Left forelimb (tissue), 1 donor: ENCODE results near the gene HLA-G.

Source experiments
- DNase-seq: peaks from one replicate; pipeline ENCODE4 v3.0.0-alpha.2; 2018; ENCODE audit warnings: low spot score

Gene HLA-G

GRCh38 chr6:29816030-29816429 lies 11.6 kb upstream of the HLA-G start:
- DNase-seq, result no peak

- no peak for DNase-seq
Observed at GRCh38 chr6:29818892-29819291, 8.7 kb upstream of the HLA-G start.

DNA sequence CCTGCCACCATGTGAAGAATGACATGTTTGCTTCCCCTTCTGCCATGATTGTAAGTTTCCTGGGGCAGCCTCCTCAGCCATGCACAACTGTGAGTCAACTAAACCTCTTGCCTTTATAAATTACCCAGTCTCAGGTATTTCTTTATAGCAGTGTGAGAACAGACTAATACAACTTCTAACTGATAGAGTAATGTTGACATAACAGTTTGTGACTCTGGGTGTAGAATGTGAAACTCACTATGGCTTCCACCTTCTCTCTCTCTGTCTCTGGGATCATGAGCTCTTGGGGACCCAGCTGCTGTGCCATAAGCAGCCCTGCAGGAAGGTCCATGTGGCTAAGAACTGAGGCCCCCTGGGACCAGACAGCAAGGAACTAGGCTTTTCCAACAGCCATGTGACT lies 3.5 kb upstream of the HLA-G start:
- no peak for DNase-seq

DNA sequence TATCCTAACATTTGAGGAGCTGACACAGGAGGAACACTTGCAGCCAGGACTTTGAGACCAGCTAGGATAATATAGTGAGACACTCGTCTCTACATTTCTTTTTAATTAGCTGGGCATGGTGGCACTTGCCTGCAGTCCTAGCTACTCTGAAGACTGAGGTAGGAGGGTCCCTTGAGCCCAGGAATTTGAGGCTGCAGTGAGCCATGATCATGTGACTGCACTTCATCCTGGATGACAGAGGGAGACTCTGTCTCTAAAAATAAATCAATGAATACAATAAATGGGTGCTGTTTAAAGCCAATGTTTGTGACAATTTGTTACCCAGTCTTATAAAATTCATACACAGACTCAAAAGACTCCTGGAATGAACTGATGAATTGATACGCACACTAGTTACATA lies 1.8 kb upstream of the HLA-G start:
- no peak for DNase-seq

- no peak for DNase-seq
Observed at GRCh38 chr6:29826271-29826670, 1.4 kb upstream of the HLA-G start.

DNA sequence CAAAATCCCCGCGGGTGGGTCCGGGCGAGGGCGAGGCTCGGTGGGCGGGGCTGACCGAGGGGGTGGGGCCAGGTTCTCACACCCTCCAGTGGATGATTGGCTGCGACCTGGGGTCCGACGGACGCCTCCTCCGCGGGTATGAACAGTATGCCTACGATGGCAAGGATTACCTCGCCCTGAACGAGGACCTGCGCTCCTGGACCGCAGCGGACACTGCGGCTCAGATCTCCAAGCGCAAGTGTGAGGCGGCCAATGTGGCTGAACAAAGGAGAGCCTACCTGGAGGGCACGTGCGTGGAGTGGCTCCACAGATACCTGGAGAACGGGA lies 809 bp downstream of the HLA-G start:
- no peak for DNase-seq

DNA sequence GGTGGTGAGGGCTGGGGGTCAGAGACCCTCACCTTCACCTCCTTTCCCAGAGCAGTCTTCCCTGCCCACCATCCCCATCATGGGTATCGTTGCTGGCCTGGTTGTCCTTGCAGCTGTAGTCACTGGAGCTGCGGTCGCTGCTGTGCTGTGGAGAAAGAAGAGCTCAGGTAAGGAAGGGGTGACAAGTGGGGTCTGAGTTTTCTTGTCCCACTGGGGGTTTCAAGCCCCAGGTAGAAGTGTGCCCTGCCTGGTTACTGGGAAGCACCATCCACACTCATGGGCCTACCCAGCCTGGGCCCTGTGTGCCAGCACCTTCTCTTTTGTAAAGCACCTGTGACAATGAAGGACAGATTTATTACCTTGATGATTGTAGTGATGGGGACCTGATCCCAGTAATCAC lies 2.1 kb downstream of the HLA-G start:
- DNase-seq, result no peak

GRCh38 chr6:29830409-29830808 lies 2.8 kb downstream of the HLA-G start:
- no peak for DNase-seq

DNA sequence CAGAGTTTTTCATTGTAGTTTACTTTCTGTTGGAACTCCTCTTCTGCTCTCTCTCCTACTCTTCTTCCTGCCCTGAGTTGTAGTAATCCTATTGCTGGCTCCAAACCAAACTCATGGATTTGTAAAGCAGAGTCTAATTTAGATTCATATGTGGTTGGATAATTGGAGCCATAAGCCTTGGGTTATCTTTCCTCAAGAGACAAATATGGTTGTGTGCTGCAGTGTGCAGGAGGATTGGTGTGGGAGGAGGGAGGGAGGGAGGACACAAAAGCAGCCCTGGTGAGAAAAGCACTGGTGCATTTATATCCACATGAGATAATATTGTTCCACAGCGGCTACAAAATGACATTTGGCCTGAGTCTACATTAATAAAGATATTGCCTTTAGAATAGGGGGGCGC lies 4.2 kb downstream of the HLA-G start:
- no peak for DNase-seq

DNA sequence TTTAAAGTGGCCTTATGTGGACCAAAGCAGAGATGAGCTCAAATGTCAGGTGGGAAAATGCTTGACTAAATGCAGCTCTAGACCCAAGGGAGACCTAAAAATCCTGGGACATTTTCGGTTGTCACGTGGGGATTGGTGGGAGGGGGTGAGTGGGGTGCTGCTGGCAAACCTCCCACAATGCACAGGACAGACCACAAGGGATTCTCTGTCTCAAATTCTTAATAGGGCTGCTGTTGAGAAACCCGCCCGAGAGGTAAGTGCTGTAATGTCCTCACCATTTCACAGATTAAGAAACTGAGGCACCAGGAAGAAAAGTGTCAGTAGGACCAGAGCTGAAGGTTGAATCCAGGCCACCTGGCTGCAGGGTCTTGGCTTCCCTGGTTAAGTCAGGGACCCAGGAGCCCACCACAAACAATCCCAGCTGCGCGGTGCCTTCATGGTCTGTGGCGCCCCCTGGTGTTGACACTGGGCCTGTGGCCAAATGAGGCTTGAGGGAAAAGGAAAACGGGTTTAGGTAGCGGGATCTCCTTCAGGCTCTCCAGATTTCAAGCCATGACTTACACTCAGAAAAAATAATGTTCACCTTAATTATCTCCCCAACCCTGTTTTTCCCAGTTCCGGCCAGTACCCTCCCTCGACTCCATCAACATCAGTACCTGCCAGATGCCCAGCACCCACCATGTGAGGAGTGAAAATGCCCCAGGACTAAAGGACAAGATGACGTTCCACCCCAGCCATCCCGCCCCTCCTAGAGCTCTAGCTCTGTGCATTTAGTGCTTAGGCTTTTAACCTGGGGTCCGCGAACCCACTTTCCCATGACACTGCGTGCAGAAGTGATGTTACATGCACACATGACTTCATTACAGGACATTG lies 7.2 kb downstream of the HLA-G start:
- DNase-seq, result no peak

DNA sequence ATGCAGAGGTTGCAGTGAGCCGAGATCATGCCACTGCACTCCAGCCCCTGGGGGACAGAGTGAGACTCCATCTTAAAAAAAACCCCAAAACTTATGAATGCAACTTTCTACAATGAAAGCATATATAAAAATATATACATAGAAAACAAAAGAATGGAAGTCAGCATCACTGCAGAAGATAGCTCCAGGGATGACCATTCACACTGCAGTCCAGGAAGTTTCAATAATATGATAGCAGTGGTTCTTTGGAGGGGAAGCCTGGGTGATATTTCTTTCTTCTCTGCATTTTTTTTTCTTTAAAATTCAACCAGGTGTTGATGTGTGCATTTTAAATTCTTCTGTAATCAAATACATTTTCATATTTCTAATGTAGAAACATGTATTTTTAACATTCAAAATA lies 12.3 kb downstream of the HLA-G start:
- no peak for DNase-seq

DNA sequence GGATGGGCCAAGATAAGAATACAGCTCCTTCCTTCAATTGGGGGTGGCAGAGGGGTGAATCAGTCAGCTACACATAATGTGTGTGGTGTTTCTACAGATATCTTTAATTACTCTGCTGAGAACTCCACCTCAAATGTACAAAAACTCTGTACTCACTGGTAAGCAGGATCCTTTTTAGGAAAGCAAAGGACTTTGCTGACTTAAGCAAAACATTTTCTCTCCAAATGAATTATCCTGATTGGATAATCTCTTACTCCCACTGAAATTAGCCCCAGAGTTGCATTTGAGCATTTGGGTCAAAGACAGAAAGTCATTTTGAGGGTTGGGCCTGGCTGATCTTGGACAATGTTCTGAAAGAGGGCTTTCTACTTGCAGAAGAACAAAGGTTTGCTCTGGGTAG lies 13.4 kb downstream of the HLA-G start:
- DNase-seq, result no peak

DNA sequence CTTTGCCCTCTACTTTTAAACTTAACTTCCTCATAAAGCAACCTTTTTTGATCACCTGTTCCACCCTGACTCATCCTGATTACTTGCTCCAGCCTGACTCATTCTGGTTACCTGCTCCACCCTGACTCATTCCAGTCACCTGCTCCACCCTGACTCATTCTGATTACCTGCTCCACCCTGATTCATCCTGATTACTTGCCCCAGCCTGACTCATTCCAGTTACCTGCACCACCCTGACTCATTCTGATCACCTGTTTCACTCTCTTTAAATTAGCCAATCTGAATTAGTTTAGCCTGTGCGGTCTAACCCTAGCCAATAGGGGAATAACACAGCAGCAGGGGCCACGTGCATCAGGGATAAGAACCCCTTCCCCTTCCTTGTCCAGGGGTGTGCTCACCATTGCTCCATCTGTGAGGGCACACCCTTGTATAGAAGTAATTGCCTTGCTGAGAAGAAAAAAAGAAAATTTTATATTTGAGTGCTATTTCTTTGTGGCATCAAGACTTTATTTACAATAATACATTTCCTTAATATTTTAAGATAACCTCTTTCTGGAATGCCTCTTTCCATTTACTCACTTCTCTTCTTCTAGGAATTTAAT lies 17.9 kb downstream of the HLA-G start:
- DNase-seq, result no peak

DNA sequence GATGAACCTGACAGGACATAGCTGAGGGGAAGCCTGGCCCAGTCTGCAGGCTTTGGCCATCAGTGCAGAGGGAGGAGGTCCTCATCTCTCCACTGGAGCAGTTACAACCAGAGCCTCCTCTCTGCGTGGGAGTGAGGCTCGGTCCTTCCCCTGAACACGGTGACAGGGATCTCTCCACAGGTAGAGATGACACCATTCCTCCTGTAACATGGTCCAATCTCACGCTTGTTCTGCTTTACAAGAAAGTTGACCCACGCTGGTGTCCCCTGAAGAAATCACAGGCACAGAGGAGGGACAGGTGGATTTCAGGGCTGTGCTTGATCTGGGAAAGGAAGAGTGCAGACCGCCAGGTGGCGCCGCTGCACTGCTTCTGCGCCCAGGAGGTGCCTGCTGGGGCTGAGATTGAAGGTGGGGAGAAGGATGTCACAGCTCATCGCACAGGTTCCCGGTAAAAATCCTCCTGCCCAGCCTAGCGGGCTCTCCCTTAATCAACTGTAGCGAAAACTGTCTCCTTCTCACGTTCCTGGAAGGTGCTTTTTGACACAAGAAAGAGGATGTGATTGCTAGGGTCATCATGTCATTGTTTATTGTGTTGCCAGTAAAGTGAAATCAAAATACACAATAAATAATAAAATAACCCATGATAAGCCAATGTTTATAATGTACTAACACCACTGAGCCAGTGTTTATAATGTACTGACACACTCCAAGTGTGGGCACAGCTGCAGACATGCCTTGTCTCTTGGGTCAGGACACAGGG lies 20.4 kb downstream of the HLA-G start:
- DNase-seq, result peak; percentile 77

DNA sequence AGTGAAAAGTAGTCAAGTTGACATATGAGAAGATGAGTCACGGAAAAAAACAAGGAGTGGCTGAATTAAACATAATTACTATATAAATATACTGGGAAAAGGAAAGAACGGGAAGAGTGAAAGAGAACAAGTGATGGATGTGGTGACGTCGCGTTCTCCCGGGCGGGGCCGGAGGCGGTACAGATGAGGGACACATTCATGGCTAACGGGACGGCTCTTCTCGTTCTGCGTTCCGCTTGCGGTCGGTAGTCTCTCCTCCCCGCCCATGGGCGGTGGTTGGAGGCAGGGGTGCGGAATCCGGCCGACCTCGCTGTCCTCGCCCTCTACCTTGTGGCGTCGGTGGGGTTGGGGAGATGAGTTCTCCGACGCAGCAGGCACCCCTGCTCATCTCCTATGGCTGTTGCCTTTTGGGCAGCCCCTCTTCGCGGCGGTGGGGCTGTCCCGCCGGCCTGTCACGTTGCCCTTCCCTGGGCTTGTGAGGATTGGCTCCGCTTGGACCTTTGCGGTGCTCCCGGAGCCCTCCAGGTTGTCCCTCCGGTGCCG lies 22.5 kb downstream of the HLA-G start:
- no peak for DNase-seq

GRCh38 chr6:29851190-29851589 lies 23.6 kb downstream of the HLA-G start:
- DNase-seq, result no peak

GRCh38 chr6:29853245-29853644 lies 25.6 kb downstream of the HLA-G start:
- no peak for DNase-seq

DNA sequence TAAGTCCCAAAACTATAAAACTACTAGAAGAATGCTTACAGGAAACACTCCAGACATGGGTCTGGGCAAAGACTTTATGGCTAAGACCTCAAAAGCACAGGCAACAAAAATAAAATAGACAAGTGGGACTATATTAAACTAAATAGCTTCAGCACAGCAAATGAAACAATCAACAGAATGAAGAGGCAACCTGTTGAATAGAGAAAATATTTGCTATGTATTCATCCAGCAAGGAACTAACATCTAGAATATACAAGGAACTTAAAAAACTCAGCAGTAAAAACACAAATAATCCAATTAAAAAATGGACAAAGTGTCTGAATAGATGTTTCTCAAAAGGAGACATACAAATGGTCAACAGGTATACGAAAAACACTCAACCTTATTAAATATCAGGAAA lies 30.4 kb downstream of the HLA-G start:
- no peak for DNase-seq

DNA sequence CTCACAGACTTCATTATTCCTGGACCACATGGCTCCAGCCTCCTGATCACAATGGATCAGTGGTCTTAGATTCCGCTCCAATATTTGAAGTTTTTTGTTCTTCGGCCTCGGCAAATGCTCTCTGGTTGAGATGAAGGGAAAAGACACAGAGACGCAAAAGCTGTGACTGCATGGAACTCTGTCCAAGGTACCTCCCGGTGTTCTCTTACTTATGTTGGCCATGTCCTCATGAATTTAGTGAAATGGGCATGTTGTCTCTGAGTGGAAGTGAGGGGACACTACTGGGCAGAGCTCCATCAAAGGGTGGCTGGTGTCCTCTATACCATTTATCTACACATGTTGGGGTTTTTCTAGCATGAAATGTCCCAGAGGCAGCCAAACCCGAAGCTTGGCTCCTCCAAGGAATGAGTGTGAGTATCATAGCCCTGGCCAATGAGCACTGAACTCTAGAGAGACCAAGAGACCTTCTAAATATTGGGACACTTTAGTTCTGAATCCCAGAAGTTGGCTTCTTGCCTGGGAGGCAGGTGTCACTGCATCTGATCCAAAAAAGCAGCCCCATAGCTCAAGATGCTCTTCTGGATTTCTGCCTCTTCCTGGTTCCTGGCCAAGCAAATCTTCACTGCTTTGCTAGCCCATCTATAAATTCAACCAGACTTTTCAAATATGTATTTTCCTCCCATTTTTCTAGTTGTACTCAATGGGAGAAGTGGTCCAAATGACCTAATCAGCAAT lies 34.1 kb downstream of the HLA-G start:
- no peak for DNase-seq

DNA sequence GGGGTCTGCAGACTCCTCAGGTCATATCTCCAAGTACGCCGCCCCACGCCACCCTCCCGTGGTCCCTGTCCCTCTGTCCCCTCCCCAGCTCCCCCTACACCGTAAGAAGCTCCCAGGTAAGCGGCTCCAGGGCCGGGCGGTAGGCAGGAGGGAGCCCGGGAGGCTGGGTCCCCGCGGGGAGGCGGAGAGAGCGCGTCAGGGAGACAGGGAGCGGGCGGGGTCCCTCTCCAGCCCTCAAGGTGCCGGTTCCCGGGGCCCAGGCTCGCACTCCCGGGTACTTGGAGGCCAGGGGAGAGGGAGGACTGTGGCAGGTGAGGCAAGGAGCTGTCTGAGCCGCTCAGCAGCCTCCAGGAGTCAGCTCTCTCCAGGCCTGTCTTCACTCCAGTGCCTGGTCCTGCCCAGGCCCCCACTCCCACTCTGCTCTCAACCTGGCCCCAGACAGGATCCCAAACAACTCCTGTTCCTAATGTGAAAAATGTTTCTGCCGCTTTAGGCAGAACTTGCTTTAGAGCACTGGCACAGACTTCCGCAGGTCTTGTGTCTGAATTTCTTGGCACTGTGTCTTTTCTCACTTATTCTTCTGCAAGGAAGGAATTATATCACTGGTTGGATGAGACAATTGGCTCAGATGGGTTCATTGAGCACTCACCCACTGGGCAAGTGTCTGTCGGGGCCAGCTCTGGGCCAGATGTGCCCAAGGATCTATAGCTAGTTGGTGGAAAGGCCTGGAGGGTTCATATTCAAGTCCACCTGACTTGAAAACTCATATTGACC lies 36.6 kb downstream of the HLA-G start:
- no peak for DNase-seq

- no peak for DNase-seq
Observed at GRCh38 chr6:29865631-29866030, 38.0 kb downstream of the HLA-G start.
